C4-2B (cell line): ENCODE data around the gene METTL26.

Source experiments
- H3K27ac ChIP-seq: fragments of 450-650 bp; 2 replicates; pipeline ENCODE4 v1.5.1; 2017
- ZFX ChIP-seq: fragments of 450-650 bp; IDR thresholded peaks from 2 replicates; pipeline ENCODE4 v1.6.1; 2017
- TF ChIP-seq, protein P1 (sequence below): fragments of 450-650 bp; conservative IDR thresholded peaks from 2 replicates; pipeline ENCODE4 v1.5.1; 2017; ENCODE audit warnings: mild to moderate bottlenecking

METTL26 gene

DNA sequence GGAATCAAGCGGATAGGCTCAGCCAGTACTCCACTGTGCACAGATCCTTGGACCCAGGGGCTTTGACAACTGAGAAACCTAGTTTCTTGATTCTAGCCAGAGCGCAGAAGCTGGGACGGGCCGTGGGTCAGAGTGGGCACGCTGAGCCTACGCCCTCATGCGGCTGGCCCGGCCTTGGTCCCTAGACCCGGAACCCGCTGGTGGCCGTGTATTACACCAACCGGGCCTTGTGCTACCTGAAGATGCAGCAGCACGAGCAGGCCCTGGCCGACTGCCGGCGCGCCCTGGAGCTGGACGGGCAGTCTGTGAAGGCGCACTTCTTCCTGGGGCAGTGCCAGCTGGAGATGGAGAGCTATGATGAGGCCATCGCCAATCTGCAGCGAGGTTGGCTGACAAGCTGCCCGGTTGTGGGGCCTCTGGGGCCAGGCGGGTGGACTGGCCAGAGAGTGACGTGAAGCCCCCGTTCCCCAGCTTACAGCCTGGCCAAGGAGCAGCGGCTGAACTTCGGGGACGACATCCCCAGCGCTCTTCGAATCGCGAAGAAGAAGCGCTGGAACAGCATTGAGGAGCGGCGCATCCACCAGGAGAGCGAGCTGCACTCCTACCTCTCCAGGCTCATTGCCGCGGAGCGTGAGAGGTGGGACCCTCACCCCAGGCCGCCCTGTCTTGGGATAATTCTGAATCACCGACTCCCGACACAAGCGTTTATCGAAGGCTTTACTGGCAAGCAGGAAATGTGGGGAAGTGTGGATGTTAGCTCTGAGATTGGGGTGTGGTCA lies 45.1 kb upstream of the METTL26 start:
- H3K27ac ChIP-seq = peak overlapping the region; percentile 94

DNA sequence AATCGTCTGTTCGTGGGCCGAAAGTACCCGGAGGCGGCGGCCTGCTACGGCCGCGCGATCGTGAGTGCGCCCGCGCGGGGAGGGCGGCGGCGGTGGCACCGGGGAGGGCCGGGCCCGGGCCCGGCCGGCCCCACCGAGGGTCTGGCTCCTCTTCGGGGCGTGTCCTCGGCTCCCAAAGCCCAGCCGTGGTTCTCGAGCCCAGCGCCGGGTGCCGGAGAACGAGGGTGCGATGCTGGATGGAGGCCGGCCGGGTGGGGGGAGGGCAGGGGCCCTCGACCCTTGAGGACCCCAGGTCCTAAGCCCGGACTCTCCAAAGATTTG lies 44.5 kb upstream of the METTL26 start:
- H3K27ac ChIP-seq = peak overlapping the region; percentile 94
- TF ChIP-seq ZFX = peak; percentile 65
- TF ChIP-seq, protein P1, sequence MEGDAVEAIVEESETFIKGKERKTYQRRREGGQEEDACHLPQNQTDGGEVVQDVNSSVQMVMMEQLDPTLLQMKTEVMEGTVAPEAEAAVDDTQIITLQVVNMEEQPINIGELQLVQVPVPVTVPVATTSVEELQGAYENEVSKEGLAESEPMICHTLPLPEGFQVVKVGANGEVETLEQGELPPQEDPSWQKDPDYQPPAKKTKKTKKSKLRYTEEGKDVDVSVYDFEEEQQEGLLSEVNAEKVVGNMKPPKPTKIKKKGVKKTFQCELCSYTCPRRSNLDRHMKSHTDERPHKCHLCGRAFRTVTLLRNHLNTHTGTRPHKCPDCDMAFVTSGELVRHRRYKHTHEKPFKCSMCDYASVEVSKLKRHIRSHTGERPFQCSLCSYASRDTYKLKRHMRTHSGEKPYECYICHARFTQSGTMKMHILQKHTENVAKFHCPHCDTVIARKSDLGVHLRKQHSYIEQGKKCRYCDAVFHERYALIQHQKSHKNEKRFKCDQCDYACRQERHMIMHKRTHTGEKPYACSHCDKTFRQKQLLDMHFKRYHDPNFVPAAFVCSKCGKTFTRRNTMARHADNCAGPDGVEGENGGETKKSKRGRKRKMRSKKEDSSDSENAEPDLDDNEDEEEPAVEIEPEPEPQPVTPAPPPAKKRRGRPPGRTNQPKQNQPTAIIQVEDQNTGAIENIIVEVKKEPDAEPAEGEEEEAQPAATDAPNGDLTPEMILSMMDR = no peak

More for the DNA sequence above, 45.1 kb upstream of the METTL26 start:
- TF ChIP-seq ZFX = 0 out of 2 replicates have a peak, but pooled peaks have one; percentile 26
- TF ChIP-seq, protein P1 = no peak; the same call in 1 of the 2 replicates

DNA sequence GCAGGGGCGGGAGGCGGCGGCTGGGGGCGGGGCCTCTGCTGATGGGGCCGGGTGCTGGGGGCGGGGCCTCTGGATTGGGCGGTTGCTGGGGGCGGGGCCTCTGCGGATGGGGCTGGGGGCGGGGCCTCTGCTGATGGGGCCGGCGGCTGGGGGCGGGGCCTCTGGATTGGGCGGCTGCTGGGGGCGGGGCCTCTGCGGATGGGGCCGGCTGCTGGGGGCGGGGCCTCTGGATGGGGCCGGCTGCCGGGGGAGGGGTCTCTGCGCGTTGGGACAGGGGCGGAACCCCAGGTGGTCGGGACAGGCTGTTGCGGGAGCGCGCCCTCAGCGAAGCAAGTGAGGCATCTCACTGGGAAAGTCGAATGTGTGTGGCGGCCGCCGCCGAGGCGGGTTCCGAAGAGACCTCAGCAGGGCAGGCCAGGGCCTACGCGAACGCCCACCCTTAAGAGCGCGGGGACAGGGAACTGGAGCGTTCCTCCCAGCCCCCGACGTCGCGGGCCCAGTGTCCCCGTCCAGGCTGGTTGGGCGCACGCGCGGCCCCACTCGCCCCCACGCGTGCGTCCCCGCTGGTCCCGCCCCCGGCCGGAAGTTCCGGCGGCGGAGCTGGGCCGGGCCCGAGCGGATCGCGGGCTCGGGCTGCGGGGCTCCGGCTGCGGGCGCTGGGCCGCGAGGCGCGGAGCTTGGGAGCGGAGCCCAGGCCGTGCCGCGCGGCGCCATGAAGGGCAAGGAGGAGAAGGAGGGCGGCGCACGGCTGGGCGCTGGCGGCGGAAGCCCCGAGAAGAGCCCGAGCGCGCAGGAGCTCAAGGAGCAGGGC lies 43.9 kb upstream of the METTL26 start, which contains the start of gene STUB1:
Gene STUB1 (plus strand): TSS at position 597 of the 811 bp plus-strand sequence. CDS start 116 bp downstream, at position 713.
- TF ChIP-seq, protein P1 = no peak
- TF ChIP-seq ZFX = peak; percentile 73; the same call in 1 of the 2 replicates
- H3K27ac ChIP-seq = peak within 1 kb of the TSS; percentile 94

DNA sequence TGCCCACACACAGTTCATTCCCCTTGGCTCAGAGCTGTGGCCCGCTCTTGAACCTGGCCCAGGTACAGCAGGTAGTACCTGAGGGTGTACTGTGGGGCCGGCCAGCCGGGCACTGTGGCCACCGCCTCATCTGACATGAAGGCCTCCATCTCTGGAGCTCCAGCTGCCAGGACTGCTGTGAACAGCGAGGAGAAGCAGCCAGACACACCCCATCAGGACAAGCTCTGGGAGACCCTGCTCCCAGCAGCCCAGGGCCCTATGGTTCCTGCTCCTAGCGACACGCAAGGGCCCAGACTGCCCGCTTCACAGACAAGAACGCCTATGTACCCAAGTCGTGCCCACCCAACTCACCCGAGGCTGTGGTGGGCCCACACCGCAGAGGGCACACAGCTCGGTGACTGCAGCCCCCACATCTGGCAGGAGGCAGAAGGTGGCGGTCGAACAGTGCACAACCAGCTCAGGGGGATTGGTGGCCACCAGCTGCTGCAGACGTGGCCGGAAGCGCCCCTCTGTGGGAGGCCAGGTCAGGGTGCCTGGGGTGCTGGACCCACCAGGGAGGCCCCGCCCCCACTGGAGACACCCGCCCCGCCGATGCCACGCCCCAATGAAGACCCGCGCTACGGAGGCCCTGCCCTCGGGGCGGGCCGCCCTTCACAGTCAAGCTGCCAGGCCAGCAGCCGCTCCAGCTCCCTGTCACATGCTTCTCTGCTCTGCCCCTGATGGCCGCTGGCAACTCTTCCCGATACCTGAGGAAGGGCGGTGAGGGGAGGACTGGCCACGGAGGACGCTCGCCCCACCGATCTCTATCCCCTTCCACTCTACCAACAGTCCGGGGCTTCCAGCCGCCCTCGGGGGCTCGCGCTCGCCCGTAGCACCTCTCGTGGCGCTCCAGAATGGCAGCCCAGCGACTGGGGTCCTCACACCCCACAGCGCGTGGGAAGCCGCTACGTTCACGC lies 43.0 kb upstream of the METTL26 start:
- TF ChIP-seq, protein P1 = no peak
- no peak for TF ChIP-seq ZFX
- peak overlapping the region; percentile 94 for H3K27ac ChIP-seq

DNA sequence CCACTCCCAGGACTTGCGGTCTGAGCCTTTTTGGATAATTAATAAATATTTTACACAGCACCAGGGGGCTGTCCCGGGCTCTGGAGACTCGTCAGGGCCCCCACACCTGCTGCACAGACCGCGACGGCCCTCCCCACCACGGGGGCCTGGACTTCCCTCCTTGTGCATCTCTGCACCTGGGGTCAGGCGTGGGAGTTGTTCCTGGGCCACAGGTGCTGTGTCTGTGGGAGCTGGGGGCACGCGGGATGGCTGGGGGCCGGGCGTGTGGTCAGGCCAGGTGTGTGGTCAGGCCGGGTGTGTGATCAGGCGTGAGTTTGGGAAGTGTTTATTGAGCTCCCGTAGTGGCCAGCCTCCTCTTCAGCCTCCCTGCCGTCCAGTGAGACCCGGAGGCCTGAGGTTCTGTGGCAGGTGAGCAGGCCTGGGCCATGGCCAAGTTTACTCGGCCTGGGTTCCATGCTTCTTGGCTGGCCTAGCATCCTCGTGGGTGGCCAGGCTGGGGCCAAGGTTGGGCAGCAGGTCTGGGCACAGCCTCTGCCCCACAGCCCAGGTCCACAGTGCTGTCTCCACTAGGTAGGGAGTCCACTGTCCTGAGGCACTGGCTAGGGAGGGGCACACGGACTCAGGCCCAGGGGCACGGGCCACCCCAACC lies 42.2 kb upstream of the METTL26 start:
- peak overlapping the region; percentile 94 for H3K27ac ChIP-seq
- TF ChIP-seq, protein P1 = no peak
- TF ChIP-seq ZFX = no peak

DNA sequence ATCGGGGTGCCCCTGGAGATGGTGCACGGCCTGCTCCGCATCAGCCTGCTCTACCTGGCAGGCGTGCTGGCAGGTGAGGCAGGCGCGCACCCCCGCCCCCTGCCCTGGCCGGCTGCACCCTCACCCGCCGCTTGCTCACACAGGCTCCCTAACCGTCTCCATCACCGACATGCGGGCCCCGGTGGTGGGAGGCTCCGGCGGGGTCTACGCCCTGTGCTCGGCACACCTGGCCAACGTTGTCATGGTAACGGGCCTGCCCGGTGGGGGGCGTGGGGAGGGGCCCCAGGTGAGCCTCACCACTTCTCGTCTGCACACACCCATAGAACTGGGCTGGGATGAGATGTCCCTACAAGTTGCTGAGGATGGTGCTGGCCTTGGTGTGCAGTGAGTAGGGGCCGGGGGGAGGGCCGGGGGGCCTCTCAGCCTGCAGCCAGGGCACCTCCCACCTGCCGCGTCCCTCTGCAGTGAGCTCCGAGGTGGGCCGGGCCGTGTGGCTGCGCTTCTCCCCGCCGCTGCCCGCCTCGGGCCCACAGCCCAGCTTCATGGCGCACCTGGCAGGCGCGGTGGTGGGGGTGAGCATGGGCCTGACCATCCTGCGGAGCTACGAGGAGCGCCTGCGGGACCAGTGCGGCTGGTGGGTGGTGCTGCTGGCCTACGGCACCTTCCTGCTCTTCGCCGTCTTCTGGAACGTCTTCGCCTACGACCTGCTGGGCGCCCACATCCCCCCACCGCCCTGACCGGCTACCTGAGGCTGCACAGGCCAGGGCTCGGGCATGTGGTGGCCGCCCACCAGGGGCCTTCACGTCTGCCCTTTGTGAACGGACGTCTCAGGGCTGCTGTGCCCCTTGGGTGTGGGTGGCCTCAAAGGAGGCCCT lies 41.4 kb upstream of the METTL26 start:
- peak overlapping the region; percentile 94; the same call in 1 of the 2 replicates for H3K27ac ChIP-seq
- no peak for TF ChIP-seq ZFX
- TF ChIP-seq, protein P1 = no peak
